Measurements from ENCODE around the gene GORASP1. TPM values are rescaled to one million over a fixed set of nuclear protein-coding genes. Genes with fewer than 3 reads are reported as not detected.

Gene GORASP1
- total and polyA plus RNA-seq, 4 donors, result 11.8 to 39.4 (median 19.3) TPM

GRCh38 chr3:39108200-39108710 lies 828 bp upstream of the GORASP1 start:
- Histone ChIP-seq H3K9me3 (ENCODE audit: control insufficient read depth in 4 of 4, low read length in 3 of 4) (no peaks in the 10 kb centered on the region), H3K4me1 (ENCODE audit: control insufficient read depth in 4 of 4, insufficient read depth in 4 of 4, low read length in 3 of 4) (peaks cover 2 to 30% (median 20%) of the 10 kb centered on the region in 4 donors), H3K27me3 (ENCODE audit: control insufficient read depth in 4 of 4, insufficient read depth in 4 of 4, low read length in 3 of 4) (no peaks in the 10 kb centered on the region), H3K9ac (ENCODE audit: low read depth in 1 of 2, low read length in 2 of 2) (peak overlapping the region in 1 of 2 donors; percentile 73), H3K36me3 (ENCODE audit: control insufficient read depth in 4 of 4, insufficient read depth in 3 of 4, low read depth in 1 of 4, low read length in 3 of 4) (no peaks in the 10 kb centered on the region), H3K4me3 (ENCODE audit: low read depth in 1 of 3, low read length in 3 of 3) (peak overlapping the region in 2 of 3 donors; percentile 81 to 87), H3K27ac (ENCODE audit: low read depth in 1 of 2, low read length in 2 of 2) (peak overlapping the region; percentile 82 to 91)
- peak; percentile 30 for DNase-seq (ENCODE audit: low spot score)
- no peak for TF ChIP-seq YY1 (IDR thresholded peaks at IDR 0.05)
- no peak for TF ChIP-seq HNF4A (conservative IDR thresholded peaks at IDR 0.05)
- TF ChIP-seq CTCF (IDR thresholded peaks at IDR 0.05; ENCODE audit: low read depth, low read length, missing input control), result no peak
- TF ChIP-seq GABPA (IDR thresholded peaks at IDR 0.05 in 1 of 2, conservative IDR thresholded peaks at IDR 0.05 in 1 of 2), result no peak
- WGBS, result 73% methylated on average over 2 of the region's 2 CpGs

- WGBS, result under 1% methylated on average over 55 of the region's 55 CpGs
- Histone ChIP-seq H3K9ac (ENCODE audit: low read depth in 1 of 2, low read length in 2 of 2) (peak overlapping the region; percentile 46 to 50), H3K9me3 (ENCODE audit: control insufficient read depth in 4 of 4, low read length in 3 of 4) (no peaks in the 10 kb centered on the region), H3K4me1 (ENCODE audit: control insufficient read depth in 4 of 4, insufficient read depth in 4 of 4, low read length in 3 of 4) (peaks cover 2 to 30% (median 20%) of the 10 kb centered on the region in 4 donors), H3K36me3 (ENCODE audit: control insufficient read depth in 4 of 4, insufficient read depth in 3 of 4, low read depth in 1 of 4, low read length in 3 of 4) (peaks cover 0 to 4% (median 0%) of the 10 kb centered on the region in 4 donors), H3K4me3 (ENCODE audit: low read depth in 1 of 3, low read length in 3 of 3) (peak overlapping the region; percentile 55 to 87 (median 81)), H3K27me3 (ENCODE audit: control insufficient read depth in 4 of 4, insufficient read depth in 4 of 4, low read length in 3 of 4) (no peaks in the 10 kb centered on the region), H3K27ac (ENCODE audit: low read depth in 1 of 2, low read length in 2 of 2) (peak overlapping the region; percentile 82 to 91)
- TF ChIP-seq YY1 (IDR thresholded peaks at IDR 0.05) (peak; percentile 53), SP1 (IDR thresholded peaks at IDR 0.05) (no peak), CTCF (IDR thresholded peaks at IDR 0.05; ENCODE audit: low read depth, low read length, missing input control) (peak; percentile 4), RXRA (IDR thresholded peaks at IDR 0.05) (no peak)
- DNase-seq (ENCODE audit: low spot score), result peak; percentile 57
Observed at GRCh38 chr3:39106851-39107387, 508 bp downstream of the GORASP1 start.

- H3K27me3 ChIP-seq (ENCODE audit: control insufficient read depth in 4 of 4, insufficient read depth in 4 of 4, low read length in 3 of 4), result no peaks in the 10 kb centered on the region
- peak; percentile 33 for DNase-seq (ENCODE audit: low spot score)
- peaks cover 2 to 30% (median 20%) of the 10 kb centered on the region in 4 donors for H3K4me1 ChIP-seq (ENCODE audit: control insufficient read depth in 4 of 4, insufficient read depth in 4 of 4, low read length in 3 of 4)
- peak overlapping the region; percentile 82 to 91 for H3K27ac ChIP-seq (ENCODE audit: low read depth in 1 of 2, low read length in 2 of 2)
- H3K36me3 ChIP-seq (ENCODE audit: control insufficient read depth in 4 of 4, insufficient read depth in 3 of 4, low read depth in 1 of 4, low read length in 3 of 4), result peaks cover 0 to 4% (median 0%) of the 10 kb centered on the region in 4 donors
- peak overlapping the region; percentile 55 to 87 (median 81) for H3K4me3 ChIP-seq (ENCODE audit: low read depth in 1 of 3, low read length in 3 of 3)
- H3K9ac ChIP-seq (ENCODE audit: low read depth in 1 of 2, low read length in 2 of 2), result peak overlapping the region; percentile 46 to 50
- TF ChIP-seq YY1 (IDR thresholded peaks at IDR 0.05), result no peak
- H3K9me3 ChIP-seq (ENCODE audit: control insufficient read depth in 4 of 4, low read length in 3 of 4), result no peaks in the 10 kb centered on the region
- 7% methylated on average over 16 of the region's 16 CpGs for WGBS
Observed at GRCh38 chr3:39106281-39106811, 1.1 kb downstream of the GORASP1 start.
